ENCODE results near the gene GNB1L. TPM values are rescaled to one million over a fixed set of nuclear protein-coding genes. Genes with fewer than 3 reads are reported as not detected.

The GNB1L gene
- total RNA-seq, 1 donor from 2014 or later: 11.5 TPM

- no peak overlapping the region for H3K4me3 ChIP-seq (ENCODE audit: low read depth, low read length)
- TF ChIP-seq CTCF (conservative IDR thresholded peaks at IDR 0.05; ENCODE audit: low read depth, low read length): no peak
- no peak for DNase-seq (ENCODE audit: low read depth)
Measured at GRCh38 chr22:19788661-19789225, 65.9 kb downstream of the GNB1L start.

- no peak overlapping the region for H3K4me3 ChIP-seq (ENCODE audit: low read depth, low read length)
- DNase-seq (ENCODE audit: low read depth): no peak
- TF ChIP-seq CTCF (conservative IDR thresholded peaks at IDR 0.05; ENCODE audit: low read depth, low read length): no peak
Measured at GRCh38 chr22:19787849-19788141, 66.9 kb downstream of the GNB1L start.

- no peak for DNase-seq (ENCODE audit: low read depth)
- TF ChIP-seq CTCF (conservative IDR thresholded peaks at IDR 0.05; ENCODE audit: low read depth, low read length): no peak
- no peak overlapping the region for H3K4me3 ChIP-seq (ENCODE audit: low read depth, low read length)
Measured at GRCh38 chr22:19786959-19787848, 67.5 kb downstream of the GNB1L start.

GRCh38 chr22:19786264-19786585 is 68.4 kb downstream of the GNB1L start:
- no peak overlapping the region for H3K4me3 ChIP-seq (ENCODE audit: low read depth, low read length)
- TF ChIP-seq CTCF (conservative IDR thresholded peaks at IDR 0.05; ENCODE audit: low read depth, low read length): no peak
- no peak for DNase-seq (ENCODE audit: low read depth)

GRCh38 chr22:19785461-19786263 is 69.0 kb downstream of the GNB1L start:
- H3K4me3 ChIP-seq (ENCODE audit: low read depth, low read length): no peak overlapping the region
- DNase-seq (ENCODE audit: low read depth): no peak
- TF ChIP-seq CTCF (conservative IDR thresholded peaks at IDR 0.05; ENCODE audit: low read depth, low read length): no peak

- TF ChIP-seq CTCF (conservative IDR thresholded peaks at IDR 0.05; ENCODE audit: low read depth, low read length): no peak
- no peak overlapping the region for H3K4me3 ChIP-seq (ENCODE audit: low read depth, low read length)
- no peak for DNase-seq (ENCODE audit: low read depth)
Measured at GRCh38 chr22:19784384-19785175, 70.1 kb downstream of the GNB1L start.
